Activated T-cell treated with anti-CD3 and anti-CD28 coated beads for 4 hours (primary cell): Measurements from ENCODE around the gene PRPF31.
"Not testable (repeated sequence)": the region's sequence is repeated elsewhere in the genome, so short reads cannot be mapped to it uniquely, and the experiment has no call there.

ENCODE experiments used
- DNase-seq: peaks from one replicate; pipeline ENCODE4 v3.0.0-alpha.2; 2020

PRPF31 gene

GRCh38 chr19:54164369-54165068 lies 49.0 kb downstream of the PRPF31 start:
- DNase-seq: no peak

GRCh38 chr19:54165222-54165621 lies 49.7 kb downstream of the PRPF31 start:
- DNase-seq: no peak

GRCh38 chr19:54168174-54168917 lies 52.8 kb downstream of the PRPF31 start:
- peak; percentile 86 for DNase-seq

GRCh38 chr19:54169149-54169740 lies 53.7 kb downstream of the PRPF31 start:
- no peak for DNase-seq

DNA sequence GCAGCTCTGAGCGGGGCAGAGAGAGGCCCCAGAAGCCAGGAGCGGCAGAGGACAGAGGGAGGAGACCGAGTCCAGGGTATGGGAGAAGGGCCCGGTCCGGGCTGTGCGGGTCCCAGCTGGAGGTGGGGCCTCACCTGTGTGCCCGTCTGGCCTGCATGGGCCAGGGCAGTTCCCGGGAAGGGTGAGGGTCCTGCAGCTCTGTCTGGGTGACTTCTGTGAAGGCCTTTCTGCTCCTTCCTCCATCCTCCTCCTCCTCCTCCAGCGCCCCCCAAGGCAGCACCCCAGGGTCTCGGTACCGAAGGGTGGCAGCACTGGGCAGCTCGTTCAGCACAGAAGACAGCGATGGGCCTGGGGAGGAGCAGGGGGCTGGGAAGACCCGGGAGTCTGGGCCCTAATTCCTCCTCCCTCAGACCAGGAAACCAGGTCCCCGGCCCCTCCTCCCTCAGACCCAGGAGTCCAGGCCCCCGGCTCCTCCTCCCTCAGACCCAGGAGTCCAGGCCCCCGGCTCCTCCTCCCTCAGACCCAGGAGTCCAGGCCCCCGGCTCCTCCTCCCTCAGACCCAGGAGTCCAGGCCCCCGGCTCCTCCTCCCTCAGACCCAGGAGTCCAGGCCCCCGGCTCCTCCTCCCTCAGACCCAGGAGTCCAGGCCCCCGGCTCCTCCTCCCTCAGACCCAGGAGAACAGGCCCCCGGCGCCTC lies 56.3 kb downstream of the PRPF31 start:
- DNase-seq: not testable (repeated sequence)

DNA sequence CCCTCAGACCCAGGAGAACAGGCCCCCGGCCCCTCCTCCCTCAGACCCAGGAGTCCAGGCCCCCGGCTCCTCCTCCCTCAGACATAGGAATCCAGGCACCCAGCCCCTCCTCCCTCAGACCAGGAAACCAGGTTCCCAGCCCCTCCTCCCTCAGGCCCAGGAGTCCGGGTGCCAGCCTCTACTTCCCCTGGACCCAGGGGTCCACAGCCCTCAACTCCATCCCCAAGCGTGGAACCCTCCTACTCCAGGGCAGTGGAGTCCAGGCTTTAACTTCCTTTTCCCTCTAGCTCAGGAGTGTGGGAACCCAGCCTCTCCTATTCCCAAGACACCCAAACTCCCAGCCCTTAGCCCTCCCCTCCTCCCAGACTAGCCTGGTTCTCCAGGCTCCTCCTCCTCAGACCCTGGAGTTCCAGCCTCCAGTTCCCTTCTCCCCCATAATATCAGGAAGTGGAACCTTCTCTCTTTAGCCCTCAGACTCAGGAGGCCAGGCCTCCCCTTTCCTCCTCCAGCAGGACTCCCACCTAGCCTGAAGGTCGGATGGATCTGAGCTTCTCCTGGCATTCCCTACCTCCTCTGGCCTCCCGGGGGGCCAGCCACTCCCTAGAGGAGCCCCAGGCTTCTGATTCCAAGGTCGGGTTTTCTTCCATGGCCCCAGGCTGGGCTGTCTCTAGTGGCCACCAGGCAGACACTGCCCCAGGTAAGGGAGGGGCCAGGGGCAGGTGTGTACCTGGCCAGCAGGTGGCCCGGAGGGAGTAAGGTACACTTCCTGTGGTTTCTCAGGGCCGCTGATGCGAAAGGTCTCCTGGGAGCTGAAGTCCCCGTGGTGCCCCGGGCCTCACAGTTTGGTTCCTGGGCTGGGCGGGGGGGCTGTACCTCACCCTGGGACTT lies 57.2 kb downstream of the PRPF31 start, which contains the start of gene TMC4:
Gene TMC4 (minus strand): TSS at position 690 of the 888 bp plus-strand sequence. CDS start 43 bp downstream, at position 647.
- no peak for DNase-seq

GRCh38 chr19:54173359-54173699 lies 57.8 kb downstream of the PRPF31 start:
- DNase-seq: no peak

- DNase-seq: no peak
These were observed 58.6 kb downstream of the PRPF31 start for GRCh38 chr19:54173951-54174834.

- no peak for DNase-seq
These were observed 63.2 kb downstream of the PRPF31 start for GRCh38 chr19:54178581-54179261.

DNA sequence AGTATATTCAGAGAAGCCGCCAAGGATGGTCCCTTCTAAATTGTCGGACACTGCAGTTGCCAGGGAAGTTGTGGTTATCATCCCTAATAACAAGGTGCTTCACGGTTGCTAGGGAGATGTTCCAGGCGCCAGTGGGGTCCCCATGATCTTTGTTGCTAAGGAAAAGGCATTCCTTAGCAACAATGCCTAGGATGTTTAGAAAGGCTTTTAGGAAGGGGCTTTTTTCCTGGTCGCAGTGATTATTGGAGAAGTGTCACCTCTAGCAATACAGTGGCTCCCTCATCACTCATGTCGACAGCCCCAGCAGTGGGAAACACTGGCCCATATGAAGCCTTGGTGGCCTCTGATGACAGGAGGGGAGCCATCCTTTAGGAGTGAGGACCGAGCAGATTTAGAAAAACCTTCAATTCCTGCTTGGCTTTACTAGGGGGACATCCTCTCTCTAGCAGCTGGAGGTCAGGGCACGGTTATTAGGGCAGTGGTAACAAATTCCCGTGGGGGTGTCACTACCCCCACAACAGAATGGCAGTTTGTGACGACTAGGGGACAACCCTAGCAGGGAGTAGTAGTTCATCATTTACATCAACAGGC lies 63.8 kb downstream of the PRPF31 start:
- DNase-seq: no peak

DNA sequence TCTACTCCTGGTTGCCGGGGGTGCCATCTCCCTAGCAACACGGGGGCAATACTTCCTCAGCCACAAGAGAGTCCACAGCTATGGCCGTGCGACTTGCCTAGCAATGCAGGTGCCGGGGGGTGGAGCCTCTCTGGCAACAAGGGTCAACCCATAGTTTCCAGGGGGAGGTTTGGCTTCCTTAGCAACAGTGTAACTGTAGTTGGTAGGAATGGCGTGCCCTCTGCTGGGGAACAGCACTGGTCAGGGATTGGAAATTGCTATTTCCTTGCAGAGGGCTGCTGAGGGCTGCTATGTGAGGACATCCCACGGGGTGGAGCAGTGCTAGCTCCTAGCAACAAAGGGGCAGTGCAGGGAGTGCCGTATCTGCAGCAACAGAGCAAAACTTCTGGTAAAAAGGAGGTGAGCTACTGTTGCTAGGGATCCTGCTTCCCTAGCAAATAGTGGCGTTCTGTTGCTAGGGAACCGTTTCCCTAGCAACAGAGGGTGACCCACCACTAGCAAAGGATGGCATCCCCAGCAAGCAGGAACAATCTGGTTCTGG lies 64.4 kb downstream of the PRPF31 start:
- no peak for DNase-seq

DNA sequence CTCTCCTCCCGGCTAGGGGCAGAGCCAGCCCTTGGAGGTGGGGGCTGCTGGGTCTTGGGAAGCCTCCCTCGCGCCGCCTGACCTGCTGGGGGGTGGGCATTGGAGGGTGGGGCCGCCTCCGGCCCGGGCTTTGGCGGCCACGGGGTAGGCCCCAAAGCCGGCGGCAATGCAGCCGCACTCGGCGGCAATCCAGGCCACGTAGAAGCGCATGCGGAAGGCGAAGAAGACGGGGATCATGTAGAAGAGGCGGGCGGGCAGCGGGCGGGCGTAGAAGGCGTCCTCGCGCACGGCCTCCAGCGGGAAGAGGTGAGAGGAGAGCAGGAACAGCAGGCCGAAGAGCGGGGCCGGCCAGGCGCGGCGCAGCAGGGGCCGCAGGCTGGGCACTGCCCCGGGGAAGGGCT lies 65.1 kb downstream of the PRPF31 start:
- no peak for DNase-seq
